GM18867 (cell line): ENCODE results near the gene CADPS.

ENCODE experiments used
- ATAC-seq: cut with Tn5 transposase; IDR thresholded peaks from one replicate; pipeline ENCODE4 v1.9.1; 2021; ENCODE audit warnings: mild to moderate bottlenecking, moderate library complexity; ENCODE audit not compliant: unreplicated experiment

CADPS gene

GRCh38 chr3:62757045-62757444 is 118.2 kb downstream of the CADPS start:
- ATAC-seq = no peak

GRCh38 chr3:62755285-62755684 is 119.9 kb downstream of the CADPS start:
- ATAC-seq = no peak

- ATAC-seq = no peak
Measured at GRCh38 chr3:62749657-62750056, 125.6 kb downstream of the CADPS start.

- no peak for ATAC-seq
Measured at GRCh38 chr3:62749130-62749529, 126.1 kb downstream of the CADPS start.

- no peak for ATAC-seq
Measured at GRCh38 chr3:62737449-62737848, 137.8 kb downstream of the CADPS start.

GRCh38 chr3:62735510-62735909 is 139.7 kb downstream of the CADPS start:
- no peak for ATAC-seq

GRCh38 chr3:62732183-62732904 is 142.9 kb downstream of the CADPS start:
- ATAC-seq = no peak

- ATAC-seq = no peak
Measured at GRCh38 chr3:62727981-62728380, 147.2 kb downstream of the CADPS start.

GRCh38 chr3:62727536-62727935 is 147.7 kb downstream of the CADPS start:
- ATAC-seq = no peak

- no peak for ATAC-seq
Measured at GRCh38 chr3:62724503-62724902, 150.7 kb downstream of the CADPS start.

GRCh38 chr3:62723914-62724217 is 151.3 kb downstream of the CADPS start:
- no peak for ATAC-seq

- ATAC-seq = no peak
Measured at GRCh38 chr3:62723166-62723913, 151.9 kb downstream of the CADPS start.

- ATAC-seq = no peak
Measured at GRCh38 chr3:62722344-62722743, 152.9 kb downstream of the CADPS start.

- no peak for ATAC-seq
Measured at GRCh38 chr3:62718515-62719320, 156.5 kb downstream of the CADPS start.

- no peak for ATAC-seq
Measured at GRCh38 chr3:62718011-62718410, 157.2 kb downstream of the CADPS start.

GRCh38 chr3:62712746-62713145 is 162.5 kb downstream of the CADPS start:
- no peak for ATAC-seq

GRCh38 chr3:62710751-62711150 is 164.5 kb downstream of the CADPS start:
- no peak for ATAC-seq

GRCh38 chr3:62708638-62709373 is 166.4 kb downstream of the CADPS start:
- ATAC-seq = no peak

GRCh38 chr3:62705721-62706120 is 169.5 kb downstream of the CADPS start:
- no peak for ATAC-seq

GRCh38 chr3:62703451-62704167 is 171.6 kb downstream of the CADPS start:
- no peak for ATAC-seq
